ENCODE data around the gene GPR108.

Gene GPR108

DNA sequence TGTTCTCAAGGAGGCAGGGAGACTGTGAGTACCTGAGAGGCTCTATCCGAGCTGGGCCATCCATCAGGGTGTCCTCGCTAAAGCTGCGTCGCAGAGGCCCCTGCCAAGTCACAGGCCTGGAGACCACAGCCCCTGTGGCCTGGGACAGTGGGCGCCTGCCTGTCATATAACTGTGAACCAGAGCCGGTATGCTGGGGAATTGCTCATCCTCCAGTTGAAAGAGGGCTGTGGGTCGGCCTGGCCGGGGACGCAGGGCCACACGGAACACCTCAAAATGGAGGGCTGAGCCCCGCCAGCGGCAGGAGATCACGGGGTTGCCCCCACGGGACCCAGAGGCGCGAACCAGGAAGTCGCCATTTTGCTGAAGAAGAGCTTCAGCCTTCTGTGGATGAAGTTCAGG, 23.2 kb upstream of the GPR108 start:
- no peak for TF ChIP-seq CTCF (IDR thresholded peaks at IDR 0.05; ENCODE audit: low read depth, low read length, missing control alignments)
- H3K4me3 ChIP-seq (ENCODE audit: low read depth, low read length) = no peak overlapping the region
- in situ Hi-C loops (cut with HindIII; ENCODE audit: low sequenced_read_pairs) = no loop called here
- DNase-seq (ENCODE audit: low read depth) = no peak

DNA sequence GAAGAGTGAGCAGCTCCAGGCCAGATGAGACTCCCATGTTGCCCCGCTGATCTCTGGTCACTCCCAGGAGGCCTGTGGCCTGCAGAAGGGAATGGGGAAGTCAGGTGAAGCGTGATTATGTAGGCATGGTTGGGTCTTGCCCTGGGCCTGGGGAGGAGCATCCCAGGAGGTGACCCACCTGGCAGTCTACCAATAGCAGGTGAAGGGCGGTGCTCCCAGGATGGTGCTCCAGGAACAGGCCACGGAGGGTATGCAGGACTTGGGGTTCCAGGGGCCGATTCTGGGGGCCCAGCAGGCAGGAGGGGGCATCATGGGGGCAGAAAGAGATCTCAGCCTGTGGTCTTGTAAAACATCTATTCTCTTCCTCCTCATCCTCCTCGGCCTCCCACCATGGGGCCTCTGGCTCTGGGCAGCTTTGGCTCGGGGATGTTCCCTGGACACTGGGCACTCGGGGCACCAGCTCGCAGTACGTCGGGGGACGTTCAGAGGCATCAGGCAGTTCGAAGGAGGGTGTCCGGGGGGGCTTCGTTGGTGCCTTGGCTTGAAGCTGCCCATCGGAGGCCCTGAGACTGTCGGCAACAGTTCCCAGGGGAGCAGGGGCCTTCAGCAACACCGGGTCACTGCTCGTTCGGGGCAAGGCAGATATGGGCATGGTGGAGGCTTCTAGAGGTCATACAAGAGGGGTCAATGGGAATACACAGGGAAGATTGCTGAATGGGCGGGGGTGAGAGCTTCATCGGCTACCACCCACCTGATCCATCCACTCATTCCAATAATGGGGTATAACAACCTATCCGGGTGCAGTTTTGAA, 17.5 kb upstream of the GPR108 start:
- in situ Hi-C loops (cut with HindIII; ENCODE audit: low sequenced_read_pairs) = no loop called here
- no peak for DNase-seq (ENCODE audit: low read depth)
- no peak for TF ChIP-seq CTCF (IDR thresholded peaks at IDR 0.05; ENCODE audit: low read depth, low read length, missing control alignments)
- H3K4me3 ChIP-seq (ENCODE audit: low read depth, low read length) = no peak overlapping the region

GRCh38 chr19:6754136-6754535, 16.8 kb upstream of the GPR108 start:
- in situ Hi-C loops (cut with HindIII; ENCODE audit: low sequenced_read_pairs) = no loop called here
- DNase-seq (ENCODE audit: low read depth) = no peak
- H3K4me3 ChIP-seq (ENCODE audit: low read depth, low read length) = no peak overlapping the region

DNA sequence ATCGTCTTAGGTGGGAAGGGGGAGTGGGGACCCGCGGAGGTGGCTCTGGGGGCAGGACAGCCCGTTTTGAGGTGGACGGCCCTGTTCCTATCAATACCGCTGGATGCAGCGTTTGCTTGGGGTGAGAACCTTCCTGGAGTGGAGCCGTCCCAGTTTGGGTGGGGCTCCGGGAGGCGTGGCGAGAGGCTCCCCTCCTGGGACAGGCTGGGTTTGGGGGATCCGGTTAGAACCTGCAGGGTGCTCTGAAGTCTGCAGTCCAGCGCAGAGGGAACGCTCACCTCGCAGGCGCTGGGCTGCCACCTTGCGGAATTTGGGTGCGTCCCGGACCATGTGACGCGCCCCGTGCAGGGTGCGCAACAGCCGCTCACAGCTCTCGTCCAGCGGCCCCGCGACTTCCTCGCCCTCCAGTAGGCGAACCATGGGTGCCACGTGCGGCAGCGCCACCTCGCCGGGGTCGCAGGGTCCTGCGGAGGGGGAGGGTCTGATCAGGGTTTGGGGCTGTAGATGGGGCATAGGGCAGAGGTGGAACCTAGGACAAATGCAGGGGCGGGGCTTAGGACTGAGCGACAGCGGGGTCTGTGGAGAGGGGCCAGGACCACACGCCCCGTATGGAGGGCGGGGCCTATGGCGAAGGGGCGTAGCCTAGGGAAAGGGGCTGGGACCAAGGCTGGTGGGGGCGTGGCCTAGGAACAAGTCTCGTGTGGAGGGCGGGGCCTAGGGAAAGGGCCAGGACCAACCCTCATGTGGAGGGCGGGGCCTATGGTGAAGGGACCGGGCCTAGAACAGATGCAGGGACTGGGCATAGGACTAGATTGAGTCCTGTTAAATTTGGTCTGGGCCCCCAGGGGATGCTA, 16.0 kb upstream of the GPR108 start:
- peak overlapping the region; percentile 39 for H3K4me3 ChIP-seq (ENCODE audit: low read depth, low read length)
- TF ChIP-seq CTCF (IDR thresholded peaks at IDR 0.05; ENCODE audit: low read depth, low read length, missing control alignments) = peak; percentile 40
- DNase-seq (ENCODE audit: low read depth) = no peak
- in situ Hi-C loops (cut with HindIII; ENCODE audit: low sequenced_read_pairs) = no loop called here

More at GRCh38 chr19:6754136-6754535, 16.8 kb upstream of the GPR108 start:
- TF ChIP-seq CTCF (IDR thresholded peaks at IDR 0.05; ENCODE audit: low read depth, low read length, missing control alignments) = no peak

GRCh38 chr19:6752256-6753177, 15.1 kb upstream of the GPR108 start:
- H3K4me3 ChIP-seq (ENCODE audit: low read depth, low read length) = peak overlapping the region; percentile 39
- no peak for DNase-seq (ENCODE audit: low read depth)
- TF ChIP-seq CTCF (IDR thresholded peaks at IDR 0.05; ENCODE audit: low read depth, low read length, missing control alignments) = no peak
- in situ Hi-C loops (cut with HindIII; ENCODE audit: low sequenced_read_pairs) = no loop called here

- no peak for DNase-seq (ENCODE audit: low read depth)
- no peak overlapping the region for H3K4me3 ChIP-seq (ENCODE audit: low read depth, low read length)
- in situ Hi-C loops (cut with HindIII; ENCODE audit: low sequenced_read_pairs) = no loop called here
- TF ChIP-seq CTCF (IDR thresholded peaks at IDR 0.05; ENCODE audit: low read depth, low read length, missing control alignments) = no peak
Measured at GRCh38 chr19:6751189-6751588, 13.8 kb upstream of the GPR108 start.
